ENCODE measurements around the gene STOX2. TPM values are rescaled to one million over a fixed set of nuclear protein-coding genes. Genes with fewer than 3 reads are reported as not detected.

STOX2 gene
- under 0.01 and 0.25 TPM in 2 replicates for total RNA-seq (2012; rRNA removed)

GRCh38 chr4:183905081-183905592 is at the start of gene STOX2:
Gene STOX2, plus strand, starts transcription at chr4:183905307. Its CDS starts 1,484 bp downstream, at chr4:183906791.
- H3K4me1 ChIP-seq (ENCODE audit: control insufficient read depth, insufficient read depth, low read length) = peaks cover 20% of the 10 kb centered on the region
- no peak within 1 kb of the TSS for H3K9ac ChIP-seq (ENCODE audit: low read depth, low read length)
- peak within 1 kb of the TSS; percentile 70 for H3K4me3 ChIP-seq (ENCODE audit: low read length)
- H3K36me3 ChIP-seq (ENCODE audit: insufficient read depth, low read length) = no peaks in the 10 kb centered on the region
- H3K27me3 ChIP-seq (ENCODE audit: control insufficient read depth, insufficient read depth, low read length) = peaks cover 62% of the 10 kb centered on the region
- H3K9me3 ChIP-seq (replicated peaks; ENCODE audit: low read length) = peaks cover 2% of the 10 kb centered on the region
- H3K4me2 ChIP-seq (ENCODE audit: low read length) = peak within 1 kb of the TSS; percentile 95

GRCh38 chr4:183855323-183856190 is 49.5 kb upstream of the STOX2 start:
- Histone ChIP-seq H3K4me2 (ENCODE audit: low read length) (no peak overlapping the region), H3K9me3 (replicated peaks; ENCODE audit: low read length) (no peaks in the 10 kb centered on the region), H3K9ac (ENCODE audit: low read depth, low read length) (no peak overlapping the region), H3K4me3 (ENCODE audit: low read length) (no peak overlapping the region), H3K27me3 (ENCODE audit: control insufficient read depth, insufficient read depth, low read length) (peaks cover 3% of the 10 kb centered on the region), H3K36me3 (ENCODE audit: insufficient read depth, low read length) (no peaks in the 10 kb centered on the region), H3K4me1 (ENCODE audit: control insufficient read depth, insufficient read depth, low read length) (no peaks in the 10 kb centered on the region)

- no peak overlapping the region for H3K9ac ChIP-seq (ENCODE audit: low read depth, low read length)
- no peaks in the 10 kb centered on the region for H3K36me3 ChIP-seq (ENCODE audit: insufficient read depth, low read length)
- H3K9me3 ChIP-seq (replicated peaks; ENCODE audit: low read length) = no peaks in the 10 kb centered on the region
- no peak overlapping the region for H3K4me2 ChIP-seq (ENCODE audit: low read length)
- H3K4me3 ChIP-seq (ENCODE audit: low read length) = no peak overlapping the region
- H3K4me1 ChIP-seq (ENCODE audit: control insufficient read depth, insufficient read depth, low read length) = no peaks in the 10 kb centered on the region
- peaks cover 3% of the 10 kb centered on the region for H3K27me3 ChIP-seq (ENCODE audit: control insufficient read depth, insufficient read depth, low read length)
Measured at GRCh38 chr4:183857040-183857439, 48.1 kb upstream of the STOX2 start.

GRCh38 chr4:183858011-183858615 is 47.0 kb upstream of the STOX2 start:
- Histone ChIP-seq H3K9me3 (replicated peaks; ENCODE audit: low read length) (no peaks in the 10 kb centered on the region), H3K9ac (ENCODE audit: low read depth, low read length) (no peak overlapping the region), H3K4me1 (ENCODE audit: control insufficient read depth, insufficient read depth, low read length) (no peaks in the 10 kb centered on the region), H3K4me3 (ENCODE audit: low read length) (no peak overlapping the region), H3K27me3 (ENCODE audit: control insufficient read depth, insufficient read depth, low read length) (peaks cover 3% of the 10 kb centered on the region), H3K36me3 (ENCODE audit: insufficient read depth, low read length) (no peaks in the 10 kb centered on the region), H3K4me2 (ENCODE audit: low read length) (no peak overlapping the region)

GRCh38 chr4:183860119-183860518 is 45.0 kb upstream of the STOX2 start:
- no peaks in the 10 kb centered on the region for H3K36me3 ChIP-seq (ENCODE audit: insufficient read depth, low read length)
- no peaks in the 10 kb centered on the region for H3K9me3 ChIP-seq (replicated peaks; ENCODE audit: low read length)
- no peaks in the 10 kb centered on the region for H3K4me1 ChIP-seq (ENCODE audit: control insufficient read depth, insufficient read depth, low read length)
- peaks cover 3% of the 10 kb centered on the region for H3K27me3 ChIP-seq (ENCODE audit: control insufficient read depth, insufficient read depth, low read length)
- H3K4me3 ChIP-seq (ENCODE audit: low read length) = no peak overlapping the region
- no peak overlapping the region for H3K4me2 ChIP-seq (ENCODE audit: low read length)
- H3K9ac ChIP-seq (ENCODE audit: low read depth, low read length) = no peak overlapping the region

- H3K4me2 ChIP-seq (ENCODE audit: low read length) = no peak overlapping the region
- no peaks in the 10 kb centered on the region for H3K4me1 ChIP-seq (ENCODE audit: control insufficient read depth, insufficient read depth, low read length)
- no peak overlapping the region for H3K9ac ChIP-seq (ENCODE audit: low read depth, low read length)
- H3K9me3 ChIP-seq (replicated peaks; ENCODE audit: low read length) = no peaks in the 10 kb centered on the region
- H3K4me3 ChIP-seq (ENCODE audit: low read length) = no peak overlapping the region
- peaks cover 2% of the 10 kb centered on the region for H3K27me3 ChIP-seq (ENCODE audit: control insufficient read depth, insufficient read depth, low read length)
- no peaks in the 10 kb centered on the region for H3K36me3 ChIP-seq (ENCODE audit: insufficient read depth, low read length)
Measured at GRCh38 chr4:183860731-183861130, 44.4 kb upstream of the STOX2 start.

- Histone ChIP-seq H3K4me3 (ENCODE audit: low read length) (no peak overlapping the region), H3K9me3 (replicated peaks; ENCODE audit: low read length) (no peaks in the 10 kb centered on the region), H3K4me1 (ENCODE audit: control insufficient read depth, insufficient read depth, low read length) (no peaks in the 10 kb centered on the region), H3K27me3 (ENCODE audit: control insufficient read depth, insufficient read depth, low read length) (no peaks in the 10 kb centered on the region), H3K36me3 (ENCODE audit: insufficient read depth, low read length) (no peaks in the 10 kb centered on the region), H3K9ac (ENCODE audit: low read depth, low read length) (no peak overlapping the region), H3K4me2 (ENCODE audit: low read length) (no peak overlapping the region)
Measured at GRCh38 chr4:183861426-183861825, 43.7 kb upstream of the STOX2 start.

- H3K4me1 ChIP-seq (ENCODE audit: control insufficient read depth, insufficient read depth, low read length) = no peaks in the 10 kb centered on the region
- H3K36me3 ChIP-seq (ENCODE audit: insufficient read depth, low read length) = no peaks in the 10 kb centered on the region
- H3K27me3 ChIP-seq (ENCODE audit: control insufficient read depth, insufficient read depth, low read length) = peaks cover 3% of the 10 kb centered on the region
- no peaks in the 10 kb centered on the region for H3K9me3 ChIP-seq (replicated peaks; ENCODE audit: low read length)
- no peak overlapping the region for H3K4me2 ChIP-seq (ENCODE audit: low read length)
- no peak overlapping the region for H3K4me3 ChIP-seq (ENCODE audit: low read length)
- no peak overlapping the region for H3K9ac ChIP-seq (ENCODE audit: low read depth, low read length)
Measured at GRCh38 chr4:183863155-183863825, 41.8 kb upstream of the STOX2 start.

GRCh38 chr4:183867247-183867646 is 37.9 kb upstream of the STOX2 start:
- Histone ChIP-seq H3K9ac (ENCODE audit: low read depth, low read length) (no peak overlapping the region), H3K27me3 (ENCODE audit: control insufficient read depth, insufficient read depth, low read length) (peaks cover 3% of the 10 kb centered on the region), H3K4me1 (ENCODE audit: control insufficient read depth, insufficient read depth, low read length) (no peaks in the 10 kb centered on the region), H3K4me3 (ENCODE audit: low read length) (no peak overlapping the region), H3K36me3 (ENCODE audit: insufficient read depth, low read length) (no peaks in the 10 kb centered on the region), H3K9me3 (replicated peaks; ENCODE audit: low read length) (no peaks in the 10 kb centered on the region), H3K4me2 (ENCODE audit: low read length) (no peak overlapping the region)

- Histone ChIP-seq H3K36me3 (ENCODE audit: insufficient read depth, low read length) (no peaks in the 10 kb centered on the region), H3K4me1 (ENCODE audit: control insufficient read depth, insufficient read depth, low read length) (no peaks in the 10 kb centered on the region), H3K4me2 (ENCODE audit: low read length) (no peak overlapping the region), H3K9me3 (replicated peaks; ENCODE audit: low read length) (no peaks in the 10 kb centered on the region), H3K4me3 (ENCODE audit: low read length) (no peak overlapping the region), H3K9ac (ENCODE audit: low read depth, low read length) (no peak overlapping the region), H3K27me3 (ENCODE audit: control insufficient read depth, insufficient read depth, low read length) (peaks cover 3% of the 10 kb centered on the region)
Measured at GRCh38 chr4:183870997-183871396, 34.1 kb upstream of the STOX2 start.

- H3K36me3 ChIP-seq (ENCODE audit: insufficient read depth, low read length) = no peaks in the 10 kb centered on the region
- peaks cover 3% of the 10 kb centered on the region for H3K4me1 ChIP-seq (ENCODE audit: control insufficient read depth, insufficient read depth, low read length)
- no peaks in the 10 kb centered on the region for H3K9me3 ChIP-seq (replicated peaks; ENCODE audit: low read length)
Measured at GRCh38 chr4:183871581-183871980, 33.5 kb upstream of the STOX2 start.

More at GRCh38 chr4:183871581-183871980, 33.5 kb upstream of the STOX2 start:
- peaks cover 3% of the 10 kb centered on the region for H3K27me3 ChIP-seq (ENCODE audit: control insufficient read depth, insufficient read depth, low read length)
- no peak overlapping the region for H3K4me3 ChIP-seq (ENCODE audit: low read length)
- H3K9ac ChIP-seq (ENCODE audit: low read depth, low read length) = no peak overlapping the region
- H3K4me2 ChIP-seq (ENCODE audit: low read length) = no peak overlapping the region
